Neuronal stem cell (in vitro differentiated cells): ENCODE data around the gene CASP12.
A peak's percentile ranks its signal among the peaks of the same experiment; 100 is the strongest.
"Not testable (repeated sequence)": the region's sequence is repeated elsewhere in the genome, so short reads cannot be mapped to it uniquely, and the experiment has no call there.

Experiments used
- DNase-seq: peaks from one replicate; pipeline ENCODE4 v3.0.0-alpha.2; 2013; ENCODE audit warnings: low spot score
- H2AFZ ChIP-seq: one replicate; pipeline ENCODE4 v1.6.1; 2013; ENCODE audit warnings: mild to moderate bottlenecking, low read length, inconsistent platforms
- H2AK5ac ChIP-seq: 2 replicates; pipeline ENCODE4 v1.6.1; 2013; ENCODE audit warnings: low read depth, mild to moderate bottlenecking, inconsistent platforms, low read length, moderate library complexity, mixed read lengths
- H2BK120ac ChIP-seq: 2 replicates; pipeline ENCODE4 v1.6.1; 2013; ENCODE audit warnings: low read depth, mild to moderate bottlenecking, inconsistent platforms, low read length, moderate library complexity, mixed read lengths
- H2BK12ac ChIP-seq: one replicate; pipeline ENCODE4 v1.6.1; 2013; ENCODE audit warnings: low read length, inconsistent platforms
- H2BK15ac ChIP-seq: 2 replicates; pipeline ENCODE4 v1.6.1; 2013; ENCODE audit warnings: mild to moderate bottlenecking, low read length, inconsistent platforms, mixed read lengths
- H2BK5ac ChIP-seq: one replicate; pipeline ENCODE4 v1.6.1; 2013; ENCODE audit warnings: inconsistent platforms, mild to moderate bottlenecking, low read length, moderate library complexity
- H3K14ac ChIP-seq: one replicate; pipeline ENCODE4 v1.6.1; 2013; ENCODE audit warnings: low read length, inconsistent platforms
- H3K18ac ChIP-seq: 2 replicates; pipeline ENCODE4 v1.6.1; 2013; ENCODE audit warnings: low read length, inconsistent platforms
- H3K23ac ChIP-seq: 2 replicates; pipeline ENCODE4 v1.6.1; 2013; ENCODE audit warnings: low read depth, mild to moderate bottlenecking, mixed read lengths, low read length, inconsistent platforms; ENCODE audit not compliant: poor library complexity
- H3K27ac ChIP-seq: replicated peaks from 3 replicates; pipeline ENCODE4 v1.5.1; 2013; ENCODE audit warnings: low read length, inconsistent platforms
- H3K27me3 ChIP-seq, 3 experiments: 2 replicates each; pipeline ENCODE4 v1.6.1; 2013; ENCODE audit warnings: low read length in 3 of 3, mild to moderate bottlenecking in 2 of 3, inconsistent platforms in 1 of 3, low read depth in 1 of 3, mixed read lengths in 1 of 3, moderate library complexity in 1 of 3; ENCODE audit not compliant: control insufficient read depth in 3 of 3, insufficient read depth in 3 of 3
- H3K36me3 ChIP-seq, 2 donors: replicated peaks in 1 of 2; 2 replicates each; pipeline ENCODE4 v1.6.1; 2013; ENCODE audit warnings: low read length in 2 of 2; ENCODE audit not compliant: control insufficient read depth in 2 of 2, insufficient read depth in 2 of 2
- H3K4ac ChIP-seq: 2 replicates; pipeline ENCODE4 v1.6.1; 2013; ENCODE audit warnings: inconsistent platforms, mild to moderate bottlenecking, low read length, moderate library complexity
- H3K4me1 ChIP-seq, 2 donors: 1 replicate in 1 of 2; 2 replicates in 1 of 2; pipeline ENCODE4 v1.6.1; 2013; ENCODE audit warnings: low read length in 2 of 2, low read depth in 1 of 2; ENCODE audit not compliant: control insufficient read depth in 2 of 2, insufficient read depth in 1 of 2
- H3K4me2 ChIP-seq: one replicate; pipeline ENCODE4 v1.6.1; 2013; ENCODE audit warnings: mild to moderate bottlenecking, low read length, inconsistent platforms; ENCODE audit not compliant: insufficient read depth, poor library complexity, severe bottlenecking
- H3K4me3 ChIP-seq, 2 donors: 2 replicates each; pipeline ENCODE4 v1.5.1; 2013; ENCODE audit warnings: low read length in 2 of 2, mild to moderate bottlenecking in 2 of 2, inconsistent platforms in 1 of 2, moderate library complexity in 1 of 2
- H3K79me1 ChIP-seq: one replicate; pipeline ENCODE4 v1.6.1; 2013; ENCODE audit warnings: low read depth, mild to moderate bottlenecking, inconsistent platforms, low read length, moderate library complexity
- H3K9ac ChIP-seq: one replicate; pipeline ENCODE4 v1.6.1; 2013; ENCODE audit warnings: mild to moderate bottlenecking, low read depth, low read length, inconsistent platforms; ENCODE audit not compliant: poor library complexity
- H3K9me3 ChIP-seq, 2 donors: replicated peaks in 1 of 2; 2 replicates each; pipeline versions ENCODE3 to v1.6.1; 2013; ENCODE audit warnings: low read length in 2 of 2, mild to moderate bottlenecking in 2 of 2, inconsistent platforms in 1 of 2, low read depth in 1 of 2, mixed read lengths in 1 of 2, moderate library complexity in 1 of 2; ENCODE audit not compliant: control insufficient read depth in 2 of 2, insufficient read depth in 1 of 2
- H4K8ac ChIP-seq: one replicate; pipeline ENCODE4 v1.6.1; 2013; ENCODE audit warnings: low read depth, mild to moderate bottlenecking, inconsistent platforms, low read length, moderate library complexity
- H4K91ac ChIP-seq: one replicate; pipeline ENCODE4 v1.6.1; 2013; ENCODE audit warnings: low read length, low read depth, mild to moderate bottlenecking, inconsistent platforms; ENCODE audit not compliant: poor library complexity
- WGBS, 2 donors: extraction: QIAGEN DNeasy Blood & Tissue Kit; methylation state at CpG; one replicate each; pipeline ENCODE4 v1.1.7; 2013; ENCODE audit warnings: missing lambda C conversion rate in 2 of 2, mixed read lengths in 1 of 2; ENCODE audit not compliant: insufficient read length in 2 of 2, insufficient replicate concordance in 1 of 2; ENCODE audit errors: extremely low coverage in 2 of 2; 5-methylcytosine and 5-hydroxymethylcytosine counted together

CASP12 gene

DNA sequence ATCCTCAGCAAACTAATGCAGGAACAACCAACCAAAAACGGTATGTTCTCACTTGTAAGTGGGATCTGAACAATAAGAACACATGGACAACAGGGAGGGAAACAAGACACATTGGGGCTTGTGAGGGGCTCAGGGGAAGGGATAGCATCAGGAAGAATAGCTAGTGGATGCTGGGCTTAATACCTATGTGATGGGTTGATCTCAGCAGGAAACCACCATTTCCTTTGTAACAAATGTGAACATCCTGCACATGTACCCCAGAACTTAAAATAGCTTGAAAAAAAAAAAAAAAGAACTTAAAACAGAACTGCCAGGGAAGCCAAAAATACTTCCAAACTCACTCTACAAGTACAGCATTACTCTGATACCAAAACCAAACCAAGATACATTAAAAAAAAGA lies 36.3 kb upstream of the CASP12 start:
- no peaks in the 10 kb centered on the region for H3K36me3 ChIP-seq
- no peak overlapping the region for H4K91ac ChIP-seq
- H3K4me3 ChIP-seq = no peak overlapping the region
- H3K27ac ChIP-seq = no peak overlapping the region
- H3K18ac ChIP-seq = no peak overlapping the region
- H4K8ac ChIP-seq = no peak overlapping the region
- H2AFZ ChIP-seq = no peak overlapping the region
- no peak overlapping the region for H3K9ac ChIP-seq
- H3K79me1 ChIP-seq = no peaks in the 10 kb centered on the region
- no peak overlapping the region for H3K4ac ChIP-seq
- H3K27me3 ChIP-seq = no peaks in the 10 kb centered on the region
- no peak overlapping the region for H2BK12ac ChIP-seq
- no peak overlapping the region for H2AK5ac ChIP-seq
- no peaks in the 10 kb centered on the region for H3K9me3 ChIP-seq
- DNase-seq = no peak
- H3K4me1 ChIP-seq = no peaks in the 10 kb centered on the region
- H2BK5ac ChIP-seq = no peak overlapping the region
- WGBS, 2 donors = no CpG with 5 or more reads among the region's 1 CpG
- no peak overlapping the region for H3K4me2 ChIP-seq
- no peak overlapping the region for H2BK15ac ChIP-seq
- no peak overlapping the region for H3K23ac ChIP-seq
- no peak overlapping the region for H3K14ac ChIP-seq
- H2BK120ac ChIP-seq = no peak overlapping the region

DNA sequence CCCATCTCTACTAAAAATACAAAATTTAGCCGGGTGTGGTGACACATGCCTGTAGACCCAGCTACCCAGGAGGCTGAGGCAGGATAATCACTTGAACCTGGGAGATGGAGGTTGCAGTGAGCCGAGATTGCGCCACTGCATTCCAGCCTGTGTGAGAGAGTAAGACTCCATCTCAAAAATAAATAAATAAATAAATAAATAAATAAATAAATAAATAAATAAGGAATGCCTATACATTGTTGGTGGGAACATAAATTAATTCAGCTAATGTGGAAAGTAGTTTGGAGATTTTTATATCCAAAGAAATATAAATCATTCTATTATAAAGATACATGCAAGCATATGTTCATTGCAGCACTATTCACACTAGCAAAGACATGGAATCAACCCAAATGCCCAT lies 35.8 kb upstream of the CASP12 start:
- not testable (repeated sequence) for H4K91ac ChIP-seq, H2BK15ac ChIP-seq, H3K18ac ChIP-seq, H3K4ac ChIP-seq, H3K79me1 ChIP-seq, H3K4me2 ChIP-seq, H3K9ac ChIP-seq, DNase-seq, H3K9me3 ChIP-seq, H3K23ac ChIP-seq, H2AFZ ChIP-seq, H2BK5ac ChIP-seq, H3K27ac ChIP-seq, H2BK12ac ChIP-seq, H4K8ac ChIP-seq, H2AK5ac ChIP-seq, H2BK120ac ChIP-seq, H3K4me1 ChIP-seq, H3K4me3 ChIP-seq, H3K27me3 ChIP-seq, H3K36me3 ChIP-seq, H3K14ac ChIP-seq
- WGBS, 2 donors = no CpG with 5 or more reads among the region's 3 CpGs

DNA sequence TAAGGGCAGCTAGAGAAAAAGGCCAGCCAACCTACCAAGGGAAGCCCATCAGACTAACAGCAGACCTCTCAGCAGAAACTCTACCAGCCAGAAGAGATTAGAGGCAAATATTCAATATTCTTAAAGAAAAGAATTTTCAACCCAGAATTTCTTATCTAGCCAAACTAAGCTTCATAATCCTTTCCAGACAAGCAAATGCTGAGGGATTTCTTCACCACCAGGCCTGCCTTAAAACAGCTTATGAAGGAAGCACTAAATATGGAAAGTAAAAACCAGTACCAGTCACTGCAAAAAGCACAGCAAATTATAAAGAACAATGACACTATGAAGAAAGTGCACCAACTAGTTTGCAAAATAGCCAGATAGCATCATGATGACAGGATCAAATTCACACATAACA lies 30.6 kb upstream of the CASP12 start:
- H3K4me1 ChIP-seq = no peaks in the 10 kb centered on the region
- H4K91ac ChIP-seq = no peak overlapping the region
- H4K8ac ChIP-seq = no peak overlapping the region
- no peak overlapping the region for H3K4me3 ChIP-seq
- H3K79me1 ChIP-seq = no peaks in the 10 kb centered on the region
- no peak overlapping the region for H3K18ac ChIP-seq
- no peak overlapping the region for H2BK120ac ChIP-seq
- no peak overlapping the region for H3K9ac ChIP-seq
- no peak overlapping the region for H3K14ac ChIP-seq
- peaks cover 0 to 3% of the 10 kb centered on the region in 2 donors for H3K9me3 ChIP-seq
- no peaks in the 10 kb centered on the region for H3K27me3 ChIP-seq
- no peak overlapping the region for H2AK5ac ChIP-seq
- H3K4ac ChIP-seq = no peak overlapping the region
- H2BK5ac ChIP-seq = no peak overlapping the region
- no peak overlapping the region for H2BK15ac ChIP-seq
- H3K36me3 ChIP-seq = no peaks in the 10 kb centered on the region
- no peak overlapping the region for H3K27ac ChIP-seq
- no peak overlapping the region for H3K4me2 ChIP-seq
- no peak overlapping the region for H2BK12ac ChIP-seq
- no peak for DNase-seq
- no peak overlapping the region for H3K23ac ChIP-seq
- H2AFZ ChIP-seq = no peak overlapping the region

DNA sequence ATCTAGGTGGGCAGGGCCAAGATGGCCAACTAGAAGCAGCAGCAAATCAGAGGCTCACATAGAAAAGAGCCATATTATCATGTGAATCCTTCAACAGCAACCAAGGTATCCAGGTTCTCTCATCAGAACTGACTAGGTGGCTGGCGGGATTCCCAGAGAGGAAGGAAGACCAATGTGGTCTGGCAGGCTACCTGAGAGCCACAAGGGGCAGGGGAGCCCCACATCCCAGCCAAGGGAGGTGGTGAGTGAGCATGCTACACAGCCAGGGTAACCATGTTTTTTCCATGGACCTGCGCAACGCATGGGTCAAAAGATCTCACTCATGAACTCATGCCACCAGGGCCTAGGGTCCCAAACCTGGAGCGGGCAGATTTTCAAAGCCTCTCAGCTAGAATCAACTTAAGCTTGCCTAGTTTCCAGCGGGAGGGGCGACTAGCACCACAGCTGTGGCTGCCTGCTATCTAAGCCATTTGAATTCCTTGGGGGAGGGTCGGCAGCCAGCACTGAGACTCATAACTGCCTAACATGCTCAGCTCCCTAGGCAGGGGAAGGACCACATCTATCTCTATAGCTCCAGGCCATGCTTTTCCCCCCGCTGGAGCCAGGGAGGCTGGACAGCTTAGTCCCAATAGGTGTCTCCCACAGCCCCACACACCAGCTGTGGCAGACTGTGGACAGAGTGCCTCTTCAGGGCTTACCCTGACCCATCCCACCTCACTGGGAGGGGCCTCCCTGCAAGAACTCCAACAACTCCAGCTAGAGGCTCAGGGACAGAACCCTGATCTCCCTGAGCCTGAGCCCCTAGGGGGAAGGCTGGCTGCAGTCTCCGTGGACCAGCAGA lies 28.7 kb upstream of the CASP12 start:
- DNase-seq = no peak

More for the DNA sequence above, 28.7 kb upstream of the CASP12 start:
- Histone ChIP-seq H3K27ac (no peak overlapping the region), H2BK15ac (no peak overlapping the region), H3K27me3 (no peaks in the 10 kb centered on the region), H3K4me2 (no peak overlapping the region), H3K14ac (no peak overlapping the region), H2AFZ (no peak overlapping the region), H3K18ac (no peak overlapping the region), H2BK5ac (no peak overlapping the region), H3K23ac (no peak overlapping the region), H2BK120ac (no peak overlapping the region), H3K9me3 (peaks cover 0 to 3% of the 10 kb centered on the region in 2 donors), H3K4ac (no peak overlapping the region), H3K79me1 (no peaks in the 10 kb centered on the region), H3K36me3 (no peaks in the 10 kb centered on the region), H3K9ac (no peak overlapping the region), H3K4me3 (no peak overlapping the region), H3K4me1 (no peaks in the 10 kb centered on the region), H2AK5ac (no peak overlapping the region), H4K8ac (peak overlapping the region; percentile 45), H4K91ac (no peak overlapping the region), H2BK12ac (no peak overlapping the region)
- no CpG with 5 or more reads among the region's 9 CpGs for WGBS, 2 donors
